ENCODE measurements around the gene SLC23A2.

- TF ChIP-seq CTCF (IDR thresholded peaks at IDR 0.05) (no peak), EP300 (IDR thresholded peaks at IDR 0.05; ENCODE audit: low read depth) (no peak), POLR2A (IDR thresholded peaks at IDR 0.05) (no peak), POLR2AphosphoS5 (IDR thresholded peaks at IDR 0.05) (no peak)
Measured at GRCh38 chr20:5005326-5005725, 4.0 kb upstream of the SLC23A2 start.
